Testis (tissue), 3 donors: ENCODE data around the gene MRFAP1. TPM values are rescaled to one million over a fixed set of nuclear protein-coding genes. Genes with fewer than 3 reads are reported as not detected.

Experiments used
- DNase-seq: peaks from one replicate; pipeline ENCODE4 v3.0.0-alpha.2; 2019
- H3K27ac ChIP-seq, 2 donors: fragments of 200-600 bp; sonication (generic); one replicate each; pipeline ENCODE4 v1.5.1; 2019
- H3K27me3 ChIP-seq: fragments of 200-600 bp; sonication (generic); one replicate; pipeline ENCODE4 v1.5.1; 2019
- H3K36me3 ChIP-seq: fragments of 200-600 bp; sonication (generic); one replicate; pipeline ENCODE4 v1.5.1; 2017; ENCODE audit warnings: low read depth; ENCODE audit errors: missing control alignments
- H3K4me1 ChIP-seq: fragments of 200-600 bp; sonication (generic); one replicate; pipeline ENCODE4 v1.5.1; 2019
- H3K4me3 ChIP-seq, 2 donors: fragments of 200-600 bp; sonication (generic); one replicate each; pipeline ENCODE4 v1.5.1; 2017 to 2019
- H3K9me3 ChIP-seq: fragments of 200-600 bp; sonication (generic); one replicate; pipeline ENCODE4 v1.5.1; 2017
- POLR2A ChIP-seq: fragments of 450-650 bp; IDR thresholded peaks from one replicate; pipeline ENCODE4 v1.6.1; 2017; ENCODE audit warnings: antibody characterized with exemption, mild to moderate bottlenecking, moderate library complexity
- WGBS, 2 donors: methylation state at CpG; one replicate each; pipeline ENCODE4 v1.1.5; 2018; 5-methylcytosine and 5-hydroxymethylcytosine counted together
- intact Hi-C: fragments of 100-400 bp; cut with DNase I; formaldehyde crosslinking; loops from one replicate; pipeline ENCODE4 v1.15.1; 2023; ENCODE audit warnings: low total_unique reads
- polyA plus RNA-seq: library from polyadenylated mRNA; stranded (reverse); fragments of 350-450 nt; fragmentation: Illumina TruSeq; extraction: RNeasy Lipid Tissue Mini Kit (QIAGEN cat#74804); gene quantifications from one replicate; pipeline ENCODE4 v1.2.3, GENCODE V29; 2014; ENCODE audit warnings: low read depth, low replicate concordance; ENCODE audit not compliant: insufficient read depth
- total RNA-seq, 2 donors: library from RNA; depleted of rRNA; stranded (reverse); fragments of >200 nt; gene quantifications; one replicate each; pipeline ENCODE4 v1.2.3, GENCODE V29; 2016
- TF ChIP-seq, protein P1 (sequence below), 3 experiments: fragments of 450-650 bp in 2 of 3; fragments of 200-600 bp in 1 of 3; sonication (generic) in 1 of 3; IDR thresholded peaks; one replicate each; pipeline ENCODE4 v1.5.1; 2016 to 2019; ENCODE audit warnings: antibody characterized with exemption in 3 of 3, mild to moderate bottlenecking in 2 of 3, moderate library complexity in 1 of 3

The MRFAP1 gene
- total and polyA plus RNA-seq, 3 donors from 2014 or later: 289 to 382 (median 308) TPM

DNA sequence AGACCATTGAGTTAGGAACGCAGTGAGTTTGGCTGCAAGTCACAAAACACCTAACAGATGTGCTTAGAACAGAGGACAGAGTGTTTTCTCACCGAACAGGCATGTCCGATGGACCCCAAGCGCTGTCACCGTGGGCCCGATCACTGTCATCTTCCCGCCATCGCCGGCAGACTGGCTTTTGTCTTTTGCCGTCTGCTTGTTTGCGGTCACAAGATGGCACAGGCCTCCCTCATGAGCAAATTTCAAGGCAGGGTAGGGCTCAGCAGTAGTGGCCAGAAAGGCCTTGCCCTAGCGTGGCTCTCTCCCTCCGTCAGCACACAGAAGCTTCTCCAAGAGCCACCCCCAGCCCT, 21.4 kb upstream of the MRFAP1 start:
- no peak for TF ChIP-seq POLR2A
- TF ChIP-seq, protein P1, sequence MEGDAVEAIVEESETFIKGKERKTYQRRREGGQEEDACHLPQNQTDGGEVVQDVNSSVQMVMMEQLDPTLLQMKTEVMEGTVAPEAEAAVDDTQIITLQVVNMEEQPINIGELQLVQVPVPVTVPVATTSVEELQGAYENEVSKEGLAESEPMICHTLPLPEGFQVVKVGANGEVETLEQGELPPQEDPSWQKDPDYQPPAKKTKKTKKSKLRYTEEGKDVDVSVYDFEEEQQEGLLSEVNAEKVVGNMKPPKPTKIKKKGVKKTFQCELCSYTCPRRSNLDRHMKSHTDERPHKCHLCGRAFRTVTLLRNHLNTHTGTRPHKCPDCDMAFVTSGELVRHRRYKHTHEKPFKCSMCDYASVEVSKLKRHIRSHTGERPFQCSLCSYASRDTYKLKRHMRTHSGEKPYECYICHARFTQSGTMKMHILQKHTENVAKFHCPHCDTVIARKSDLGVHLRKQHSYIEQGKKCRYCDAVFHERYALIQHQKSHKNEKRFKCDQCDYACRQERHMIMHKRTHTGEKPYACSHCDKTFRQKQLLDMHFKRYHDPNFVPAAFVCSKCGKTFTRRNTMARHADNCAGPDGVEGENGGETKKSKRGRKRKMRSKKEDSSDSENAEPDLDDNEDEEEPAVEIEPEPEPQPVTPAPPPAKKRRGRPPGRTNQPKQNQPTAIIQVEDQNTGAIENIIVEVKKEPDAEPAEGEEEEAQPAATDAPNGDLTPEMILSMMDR (IDR thresholded peaks at IDR 0.05): no peak
- DNase-seq: no peak
- no peaks in the 10 kb centered on the region for H3K27me3 ChIP-seq
- H3K27ac ChIP-seq: no peak overlapping the region
- no peaks in the 10 kb centered on the region for H3K36me3 ChIP-seq
- H3K9me3 ChIP-seq: no peaks in the 10 kb centered on the region
- intact Hi-C loops: no loop called here
- H3K4me3 ChIP-seq: no peak overlapping the region
- 95 to 96% methylated on average over 11 to 13 of the region's 13 CpGs for WGBS, 2 donors
- H3K4me1 ChIP-seq: no peaks in the 10 kb centered on the region

DNA sequence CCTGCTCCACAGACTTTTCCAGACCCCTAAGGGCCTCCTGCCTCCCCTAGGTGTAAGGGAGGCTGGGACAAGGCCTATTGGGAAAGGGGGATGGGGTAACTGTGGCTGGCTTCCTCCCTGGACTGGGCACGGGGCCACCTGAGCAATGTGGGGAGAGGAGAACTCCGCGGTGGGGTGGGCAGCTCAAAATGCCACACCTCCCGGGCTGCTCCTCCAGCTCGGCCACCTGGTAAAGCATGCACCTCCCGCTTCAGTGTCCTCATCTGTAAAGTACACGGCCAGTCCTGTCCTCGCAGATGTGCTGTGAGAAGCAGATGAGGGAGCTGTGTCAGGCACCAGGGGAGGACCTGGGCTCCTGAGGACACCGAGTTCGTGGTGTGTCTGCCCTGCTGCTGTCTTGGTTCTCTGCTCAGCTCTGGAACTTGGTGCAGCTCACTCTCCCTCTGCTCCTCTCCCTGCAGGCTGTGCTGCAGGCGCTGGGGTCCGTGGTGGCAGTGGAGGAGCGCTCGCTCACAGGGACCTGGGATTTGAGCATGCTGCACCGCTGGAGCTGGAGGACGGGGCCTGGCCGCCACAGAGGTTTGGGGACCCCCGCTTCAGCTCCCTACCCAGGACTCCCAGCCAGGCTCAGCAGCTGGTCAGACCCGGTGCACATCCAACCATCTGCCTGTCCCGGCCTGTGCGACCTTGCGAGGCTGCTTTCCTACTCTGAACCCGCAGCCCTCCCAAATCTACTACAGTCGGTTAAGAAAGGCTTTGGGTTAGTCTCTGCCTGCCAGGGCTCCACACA, 20.8 kb upstream of the MRFAP1 start:
- TF ChIP-seq POLR2A: no peak
- TF ChIP-seq, protein P1 (IDR thresholded peaks at IDR 0.05): no peak
- H3K4me3 ChIP-seq: no peak overlapping the region
- intact Hi-C loops: no loop called here
- H3K4me1 ChIP-seq: no peaks in the 10 kb centered on the region
- 89 to 100% methylated on average over 2 to 20 of the region's 24 CpGs for whole genome bisulfite sequencing, 2 donors
- DNase-seq: no peak
- no peaks in the 10 kb centered on the region for H3K36me3 ChIP-seq
- no peaks in the 10 kb centered on the region for H3K9me3 ChIP-seq
- H3K27ac ChIP-seq: no peak overlapping the region
- H3K27me3 ChIP-seq: no peaks in the 10 kb centered on the region

DNA sequence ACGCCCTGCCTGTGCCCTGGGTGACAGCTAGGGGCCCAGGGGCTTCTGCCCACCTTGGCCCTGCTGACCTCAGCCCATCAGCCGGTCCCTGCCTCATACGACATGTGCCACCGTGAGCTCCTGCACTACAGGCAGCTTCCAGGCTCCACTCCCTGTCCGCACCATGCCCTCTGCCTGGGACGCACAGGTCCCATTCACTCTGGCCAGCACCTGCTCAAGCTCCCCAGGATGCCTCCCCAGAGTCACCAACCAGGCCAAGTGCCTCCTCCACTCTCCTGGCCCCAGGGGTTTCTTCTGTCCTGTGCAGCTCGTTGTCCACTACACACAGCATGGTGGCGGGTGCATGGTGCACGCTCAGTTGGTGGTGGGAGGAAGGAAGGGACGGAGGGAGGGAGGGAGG, 20.2 kb upstream of the MRFAP1 start:
- H3K36me3 ChIP-seq: no peaks in the 10 kb centered on the region
- H3K4me3 ChIP-seq: no peak overlapping the region
- H3K27ac ChIP-seq: no peak overlapping the region
- TF ChIP-seq POLR2A: no peak
- TF ChIP-seq, protein P1 (IDR thresholded peaks at IDR 0.05): no peak
- 93% methylated on average over 8 to 10 of the region's 10 CpGs for whole genome bisulfite sequencing, 2 donors
- no peak for DNase-seq
- H3K9me3 ChIP-seq: no peaks in the 10 kb centered on the region
- H3K4me1 ChIP-seq: no peaks in the 10 kb centered on the region
- intact Hi-C loops: no loop called here
- no peaks in the 10 kb centered on the region for H3K27me3 ChIP-seq

DNA sequence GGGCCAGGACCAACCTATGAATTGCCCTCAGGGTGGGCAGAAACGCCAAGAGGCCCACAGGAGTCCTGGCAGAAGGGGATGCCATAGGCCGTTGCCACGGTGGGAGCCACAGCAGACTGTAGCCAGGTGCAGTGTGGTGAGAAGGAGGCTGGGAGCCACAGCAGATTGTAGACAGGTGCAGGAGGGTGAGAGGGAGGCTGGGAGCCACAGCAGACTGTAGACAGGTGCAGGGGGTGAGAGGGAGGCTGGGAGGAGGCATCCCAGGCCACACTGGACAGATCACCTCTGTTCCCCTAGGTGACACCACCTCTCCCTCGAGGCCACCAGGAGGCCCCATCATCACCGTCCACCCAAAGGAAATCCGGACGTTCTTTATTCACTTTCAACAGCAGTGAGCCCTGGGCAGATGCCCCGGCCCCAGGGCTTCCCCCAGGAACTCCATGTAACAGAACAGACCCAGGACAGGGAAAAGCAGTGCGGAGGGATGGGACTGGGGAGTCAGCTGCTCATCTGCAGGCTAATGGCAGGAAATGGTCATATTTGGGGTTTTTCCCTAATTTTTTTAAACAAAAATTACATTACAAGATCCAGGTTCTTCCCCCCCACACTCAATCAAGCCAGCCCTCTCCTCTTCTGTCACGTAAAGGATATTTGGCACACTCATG, 19.5 kb upstream of the MRFAP1 start:
- no peak for TF ChIP-seq POLR2A
- TF ChIP-seq, protein P1 (IDR thresholded peaks at IDR 0.05): no peak
- H3K9me3 ChIP-seq: no peaks in the 10 kb centered on the region
- 84 to 87% methylated on average over 5 to 10 of the region's 10 CpGs for WGBS, 2 donors
- H3K36me3 ChIP-seq: no peaks in the 10 kb centered on the region
- intact Hi-C loops: no loop called here
- no peak overlapping the region for H3K27ac ChIP-seq
- no peak overlapping the region for H3K4me3 ChIP-seq
- no peaks in the 10 kb centered on the region for H3K4me1 ChIP-seq
- no peaks in the 10 kb centered on the region for H3K27me3 ChIP-seq
- DNase-seq: no peak

DNA sequence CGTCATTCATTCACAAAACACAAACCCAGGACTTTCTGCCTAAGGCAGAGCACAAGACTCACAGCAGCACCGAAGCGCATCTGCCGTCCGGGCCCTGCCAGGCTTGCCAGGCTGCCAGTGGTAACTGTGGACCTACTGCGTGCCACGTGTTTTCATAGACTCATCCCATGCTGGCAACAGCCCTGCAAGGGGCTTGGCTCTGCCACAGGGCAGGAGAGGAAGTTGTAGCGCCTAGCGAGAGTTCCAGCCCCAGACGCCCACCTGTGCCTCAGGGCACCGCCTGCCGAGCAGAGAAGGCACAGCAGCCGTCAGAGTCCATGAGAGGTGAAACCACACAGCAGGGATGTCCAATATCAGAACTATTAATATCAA, 18.9 kb upstream of the MRFAP1 start:
- 86 to 96% methylated on average over 9 to 13 of the region's 13 CpGs for WGBS, 2 donors
- DNase-seq: no peak
- intact Hi-C loops: no loop called here

More for the DNA sequence above, 18.9 kb upstream of the MRFAP1 start:
- TF ChIP-seq POLR2A: no peak
- TF ChIP-seq, protein P1 (IDR thresholded peaks at IDR 0.05): no peak
- Histone ChIP-seq H3K36me3 (no peaks in the 10 kb centered on the region), H3K27me3 (no peaks in the 10 kb centered on the region), H3K27ac (no peak overlapping the region), H3K9me3 (no peaks in the 10 kb centered on the region), H3K4me3 (no peak overlapping the region), H3K4me1 (no peaks in the 10 kb centered on the region)
